Measurements from ENCODE around the gene ZNF208.
"Not testable (repeated sequence)": the region's sequence is repeated elsewhere in the genome, so short reads cannot be mapped to it uniquely, and the experiment has no call there.

The ZNF208 gene

GRCh38 chr19:22010437-22011143 is at the start of gene ZNF208:
Gene ZNF208, minus strand, starts transcription at chr19:22010943. Its CDS starts 149 bp downstream, at chr19:22010794.
- not testable (repeated sequence) for DNase-seq (ENCODE audit: low read depth in 2 of 2, low spot score in 1 of 2)

DNA sequence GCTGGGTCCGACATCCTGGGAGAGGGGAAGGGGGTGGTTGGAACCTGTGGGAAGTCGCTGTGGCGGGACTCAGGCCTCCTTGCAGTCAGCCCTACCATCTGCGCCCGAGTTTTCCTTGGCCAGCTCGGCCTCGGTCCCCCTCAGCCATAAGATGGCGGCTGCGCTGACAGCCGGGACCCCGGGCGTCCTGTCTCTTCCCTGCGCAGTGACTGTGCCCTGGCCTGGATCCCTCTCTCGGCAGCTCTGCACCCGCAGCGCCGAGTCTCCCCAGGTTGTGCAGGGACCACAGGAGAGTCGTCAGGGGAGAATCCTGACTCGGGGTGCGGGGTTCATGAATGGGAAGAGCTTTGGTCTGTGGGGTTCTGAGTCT is 41.9 kb upstream of the ZNF208 start:
- DNase-seq (ENCODE audit: low read depth in 2 of 2, low spot score in 1 of 2): no peak

DNA sequence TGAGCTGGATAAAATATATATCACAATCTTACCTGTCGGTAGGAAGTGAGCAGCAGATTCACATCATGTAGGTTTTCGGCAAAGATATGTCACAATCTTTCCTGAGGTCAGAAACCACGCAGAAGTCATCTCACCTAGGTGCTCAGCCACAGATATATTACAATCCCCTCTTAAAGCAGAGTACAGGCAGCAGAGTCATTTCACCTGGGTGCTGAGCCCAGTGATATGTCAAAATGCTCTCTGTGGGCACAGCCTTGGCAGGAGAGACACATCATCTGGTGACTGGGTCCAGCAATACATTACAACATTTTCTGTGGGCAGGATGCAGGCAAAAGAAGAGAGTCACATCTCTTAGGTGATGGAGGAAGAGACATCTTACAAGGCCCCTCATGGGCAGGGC is 30.4 kb upstream of the ZNF208 start:
- DNase-seq (ENCODE audit: low read depth in 2 of 2, low spot score in 1 of 2): not testable (repeated sequence)

DNA sequence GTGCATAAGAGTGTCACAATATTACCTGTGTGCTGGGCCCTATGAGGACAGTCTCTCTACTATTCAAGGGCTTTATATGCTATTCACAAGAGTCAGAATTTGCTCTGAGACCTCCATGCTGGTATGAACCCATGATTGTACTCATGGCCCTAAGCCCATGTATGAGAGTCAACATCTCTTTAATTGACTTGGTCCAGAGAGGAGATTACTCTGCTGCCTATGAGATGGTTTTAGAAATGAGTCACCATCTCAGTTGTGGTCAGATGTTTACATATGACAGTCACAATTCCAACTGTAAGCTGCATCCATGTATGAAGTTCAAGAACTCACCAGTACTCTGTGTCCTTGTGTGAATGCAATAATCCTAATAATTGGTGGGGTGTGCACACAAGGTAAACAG is 19.9 kb upstream of the ZNF208 start:
- DNase-seq (ENCODE audit: low read depth in 2 of 2, low spot score in 1 of 2): no peak

- no peak for DNase-seq (ENCODE audit: low read depth in 2 of 2, low spot score in 1 of 2)
These were observed 15.9 kb upstream of the ZNF208 start for GRCh38 chr19:22026687-22027086.

DNA sequence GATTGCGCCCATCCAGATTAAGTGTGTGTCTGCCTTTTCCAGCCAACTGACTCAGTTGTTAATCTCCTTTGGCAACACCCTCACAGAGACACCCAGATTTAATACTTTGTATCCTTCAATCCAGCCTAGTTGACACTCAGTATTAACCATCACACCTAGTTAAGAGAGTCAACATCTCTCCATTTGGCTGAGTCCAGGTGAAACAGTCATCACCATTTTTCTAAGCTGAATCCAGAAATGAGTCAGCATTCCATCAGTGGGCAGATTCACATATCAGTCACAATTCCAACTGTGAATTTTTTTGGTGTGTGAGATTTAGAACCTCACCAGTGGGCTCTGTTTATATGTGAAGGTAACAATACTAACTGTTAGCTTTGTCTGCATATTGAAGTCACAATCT is 14.8 kb upstream of the ZNF208 start:
- not testable (repeated sequence) for DNase-seq (ENCODE audit: low read depth in 2 of 2, low spot score in 1 of 2)

DNA sequence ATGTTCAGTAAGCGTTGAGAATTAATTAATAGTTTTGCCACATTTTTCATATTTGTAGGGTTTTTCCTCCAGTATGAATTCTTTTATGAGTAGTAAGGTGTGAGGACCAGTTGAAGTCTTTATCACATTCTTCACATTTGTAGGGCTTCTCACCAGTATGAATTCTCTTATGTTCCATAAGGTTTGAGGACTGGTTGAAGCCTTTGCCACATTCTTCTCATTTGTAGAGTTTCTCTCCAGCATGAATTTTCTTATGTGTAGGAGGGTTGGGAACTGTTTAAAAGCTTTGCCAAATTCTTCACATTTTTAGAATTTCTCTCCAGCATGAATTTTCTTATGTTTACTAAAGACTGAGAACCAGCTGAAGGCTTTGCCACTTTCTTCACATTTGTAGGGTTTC is 40.3 kb downstream of the ZNF208 start:
- DNase-seq (ENCODE audit: low read depth in 2 of 2, low spot score in 1 of 2): no peak

GRCh38 chr19:21947775-21948174 is 63.0 kb downstream of the ZNF208 start:
- no peak for DNase-seq (ENCODE audit: low read depth in 2 of 2, low spot score in 1 of 2)

- no peak for DNase-seq (ENCODE audit: low read depth in 2 of 2, low spot score in 1 of 2)
These were observed 70.1 kb downstream of the ZNF208 start for GRCh38 chr19:21940684-21941083.

GRCh38 chr19:21934593-21934992 is 76.2 kb downstream of the ZNF208 start:
- DNase-seq (ENCODE audit: low read depth in 2 of 2, low spot score in 1 of 2): no peak

DNA sequence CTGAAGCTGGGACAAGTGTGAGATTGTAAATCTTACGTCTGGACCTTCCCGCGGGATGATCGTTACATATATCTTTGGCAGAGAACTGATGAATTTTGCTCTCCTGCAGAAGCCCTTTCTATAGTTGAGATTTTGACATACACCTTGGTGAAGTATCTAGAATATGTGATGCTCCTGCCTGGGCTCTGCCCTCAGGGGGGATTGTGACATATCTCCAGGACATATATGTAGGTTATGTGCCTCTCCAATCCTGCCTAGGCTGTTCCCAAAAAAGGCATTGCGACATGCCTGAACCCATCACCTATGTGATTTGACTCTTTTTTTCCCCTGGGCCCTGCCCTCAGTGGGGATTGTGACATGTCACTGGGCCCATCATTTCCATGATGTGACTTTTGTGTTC is 76.6 kb downstream of the ZNF208 start:
- DNase-seq (ENCODE audit: low read depth in 2 of 2, low spot score in 1 of 2): no peak

GRCh38 chr19:21922276-21922675 is 88.5 kb downstream of the ZNF208 start:
- no peak for DNase-seq (ENCODE audit: low read depth in 2 of 2, low spot score in 1 of 2)

DNA sequence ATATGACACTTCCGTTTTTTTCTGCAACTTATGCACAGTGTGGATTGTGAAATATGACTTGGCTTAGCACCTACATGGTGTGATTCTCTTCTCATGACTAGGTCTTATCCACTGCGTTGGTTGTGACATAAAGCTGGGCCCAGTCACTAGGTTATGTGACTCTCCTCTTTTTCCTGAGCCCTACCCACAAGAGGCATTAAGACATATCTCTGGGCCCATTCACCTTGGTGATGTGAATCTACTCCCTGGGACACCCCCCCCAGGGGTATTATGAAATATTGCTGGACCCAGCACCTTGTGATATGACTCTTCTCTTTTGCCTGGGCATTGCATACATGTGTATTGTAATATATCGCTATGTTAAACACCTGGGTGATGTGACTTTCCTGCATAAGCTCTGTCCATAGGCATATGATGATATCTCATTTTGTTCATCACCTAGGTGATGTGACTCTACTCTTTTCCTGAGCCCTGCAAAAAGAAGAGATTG is 89.0 kb downstream of the ZNF208 start:
- DNase-seq (ENCODE audit: low read depth in 2 of 2, low spot score in 1 of 2): no peak

DNA sequence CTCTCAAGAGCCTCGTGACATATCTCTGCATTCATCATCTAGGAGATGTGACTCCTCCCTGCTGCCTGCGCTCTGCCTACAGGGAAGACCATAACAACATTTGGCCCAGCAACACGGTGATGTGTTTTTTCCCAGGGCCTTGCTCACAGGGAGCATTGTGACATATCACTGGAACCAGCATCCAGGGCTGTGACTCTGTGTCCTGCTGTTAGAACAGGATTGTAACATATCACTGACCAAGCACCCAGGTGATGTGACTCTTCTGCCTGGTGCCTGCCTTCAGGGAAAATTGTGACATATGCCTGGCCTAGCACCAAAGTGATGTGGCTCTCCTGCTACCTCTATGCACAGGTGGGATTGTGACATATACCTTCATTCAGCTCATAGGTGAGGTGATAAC is 95.3 kb downstream of the ZNF208 start:
- no peak for DNase-seq (ENCODE audit: low read depth in 2 of 2, low spot score in 1 of 2)

DNA sequence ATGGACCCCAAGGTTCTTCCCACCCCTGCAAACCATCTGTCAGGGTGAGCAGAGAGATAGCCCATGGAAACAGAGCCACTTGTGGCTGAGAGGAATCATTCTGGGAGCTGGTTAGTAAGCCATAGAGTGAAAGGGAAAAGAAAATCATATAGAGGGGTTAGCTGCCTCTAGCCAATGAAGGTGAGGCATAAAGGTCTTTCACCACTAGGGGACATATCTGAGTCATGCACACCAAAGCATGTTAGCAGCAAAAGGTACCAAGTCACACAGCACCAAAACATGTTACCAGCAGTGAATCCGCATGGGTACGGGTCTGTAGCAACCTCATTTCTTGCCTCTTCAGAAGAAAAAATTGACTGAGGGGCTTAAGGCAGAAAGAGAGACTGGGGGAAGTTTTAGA is 98.1 kb downstream of the ZNF208 start:
- DNase-seq (ENCODE audit: low read depth in 2 of 2, low spot score in 1 of 2): no peak

DNA sequence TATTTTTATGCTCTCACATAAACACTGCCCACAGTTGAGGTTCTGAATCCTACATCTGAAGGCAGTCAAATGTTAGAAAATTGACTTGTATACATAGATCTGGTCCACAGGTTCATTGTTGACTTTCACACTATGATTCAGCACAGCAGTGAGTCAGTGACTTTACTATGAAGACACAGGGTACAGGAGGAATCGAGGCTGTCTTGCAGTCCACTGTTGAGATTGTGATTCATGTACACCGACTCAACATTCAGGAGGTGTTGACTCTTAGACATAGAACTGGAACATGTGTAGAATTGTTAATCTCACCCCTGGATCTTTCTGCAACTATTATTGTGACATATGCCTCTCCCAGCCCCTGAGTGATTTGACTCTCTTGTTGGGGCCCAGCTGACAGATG is 100.4 kb downstream of the ZNF208 start:
- DNase-seq (ENCODE audit: low read depth in 2 of 2, low spot score in 1 of 2): no peak

GRCh38 chr19:21908066-21908465 is 102.7 kb downstream of the ZNF208 start:
- no peak for DNase-seq (ENCODE audit: low read depth in 2 of 2, low spot score in 1 of 2)

- no peak for DNase-seq (ENCODE audit: low read depth in 2 of 2, low spot score in 1 of 2)
These were observed 103.2 kb downstream of the ZNF208 start for GRCh38 chr19:21907516-21907915.

- no peak for DNase-seq (ENCODE audit: low read depth in 2 of 2, low spot score in 1 of 2)
These were observed 108.2 kb downstream of the ZNF208 start for GRCh38 chr19:21902571-21902970.

DNA sequence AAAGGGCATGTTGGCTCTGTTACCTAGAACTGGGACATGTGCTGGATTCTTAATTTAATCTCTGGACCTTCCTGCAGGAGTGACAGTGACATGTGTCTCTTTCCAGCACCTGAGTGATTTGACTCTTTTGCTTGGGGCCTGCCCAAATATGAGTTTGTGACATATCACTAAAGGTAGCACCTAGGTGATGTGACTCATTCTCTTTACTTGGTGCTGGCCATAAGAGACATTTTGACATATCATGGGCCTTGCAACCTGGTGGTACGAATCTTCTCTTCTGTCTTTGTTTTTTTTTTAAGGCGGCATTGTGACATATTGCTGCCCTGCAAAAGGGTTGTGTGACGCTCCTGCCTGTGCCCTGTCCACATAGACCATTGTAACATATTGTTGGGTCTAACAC is 108.9 kb downstream of the ZNF208 start:
- no peak for DNase-seq (ENCODE audit: low read depth in 2 of 2, low spot score in 1 of 2)

GRCh38 chr19:21900401-21900800 is 110.3 kb downstream of the ZNF208 start:
- no peak for DNase-seq (ENCODE audit: low read depth in 2 of 2, low spot score in 1 of 2)

DNA sequence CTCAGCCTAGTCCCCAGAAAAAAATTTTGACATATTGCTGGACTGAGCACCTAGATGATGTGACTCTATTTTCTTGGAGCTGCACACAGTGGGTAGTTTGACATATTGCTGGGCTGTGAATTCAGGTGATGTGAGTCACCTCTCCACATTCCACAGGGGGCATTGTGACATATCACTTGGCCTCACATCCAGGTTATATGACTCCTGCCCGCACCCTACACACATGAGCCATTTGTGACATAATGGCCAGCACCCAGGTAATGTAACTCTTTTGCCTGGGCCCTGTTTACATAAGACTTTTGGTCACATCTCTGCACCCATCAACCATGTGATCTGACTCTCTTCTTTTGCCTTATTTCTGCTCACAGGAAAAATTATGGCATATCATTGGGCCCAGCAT is 119.7 kb downstream of the ZNF208 start:
- DNase-seq (ENCODE audit: low read depth in 2 of 2, low spot score in 1 of 2): no peak

- DNase-seq (ENCODE audit: low read depth in 2 of 2, low spot score in 1 of 2): peak in 1 of 2 donors; percentile 6
These were observed 120.7 kb downstream of the ZNF208 start for GRCh38 chr19:21890017-21890416.

Measured in stimulated activated CD8-positive, alpha-beta memory T cell treated with anti-CD3 and anti-CD28 coated beads, Interleukin-4, amount 100 ng/mL, for 1 hour (primary cell).